Activated CD4-positive, CD25-positive, alpha-beta regulatory T cell (primary cell): Measurements from ENCODE around the gene DHX15.

Experiments
- DNase-seq, 4 experiments: peaks; one replicate each; lab custom pipeline; 2025; lab: John Stamatoyannopoulos, UW

DHX15 gene

DNA sequence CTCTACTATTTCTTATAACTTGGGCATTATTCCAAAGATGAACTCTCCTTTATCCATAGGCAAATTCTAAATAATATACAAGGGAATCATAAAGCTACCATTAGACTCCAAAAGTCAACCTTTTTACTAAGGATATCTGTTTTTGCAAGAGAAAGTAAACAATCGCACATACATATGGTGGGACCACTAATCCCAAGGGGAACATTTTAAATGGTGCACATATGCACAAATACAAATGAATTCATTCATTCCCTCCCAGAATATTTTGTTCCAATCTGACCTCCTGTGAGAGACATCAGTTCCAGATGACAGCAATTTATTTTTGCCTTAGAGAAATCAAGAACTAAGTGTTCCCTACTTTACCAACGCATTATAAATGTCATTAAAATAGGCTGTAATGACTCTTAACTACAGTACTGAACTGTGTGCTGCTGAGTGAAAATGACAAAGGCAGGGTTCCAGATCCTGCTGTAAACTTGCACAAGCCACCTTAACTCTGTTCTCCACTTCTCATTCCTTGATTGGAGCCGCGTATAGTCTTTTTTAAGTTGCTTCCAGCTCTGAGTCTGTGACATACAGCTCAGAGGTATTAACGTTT lies 2.0 kb downstream of the DHX15 start:
- DNase-seq = no peak

DNA sequence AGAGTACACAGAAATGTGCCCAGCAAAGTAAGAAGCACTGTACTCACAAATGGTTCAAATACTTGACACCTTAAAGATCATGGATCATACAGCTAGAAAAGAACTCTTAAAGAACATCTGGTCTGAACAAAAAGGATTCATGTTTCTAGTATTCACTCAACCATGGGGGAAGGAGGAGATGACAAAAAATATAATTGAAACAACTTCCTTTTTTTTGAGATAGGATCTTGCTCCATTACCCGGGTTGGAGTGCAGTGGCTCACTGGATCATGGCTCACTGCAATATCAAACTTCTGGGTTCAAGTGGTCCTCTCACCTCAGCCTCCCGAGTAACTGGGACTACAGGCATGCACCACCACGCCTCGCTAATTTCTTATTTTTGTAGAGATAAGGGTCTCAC lies 6.0 kb downstream of the DHX15 start:
- DNase-seq = no peak

DNA sequence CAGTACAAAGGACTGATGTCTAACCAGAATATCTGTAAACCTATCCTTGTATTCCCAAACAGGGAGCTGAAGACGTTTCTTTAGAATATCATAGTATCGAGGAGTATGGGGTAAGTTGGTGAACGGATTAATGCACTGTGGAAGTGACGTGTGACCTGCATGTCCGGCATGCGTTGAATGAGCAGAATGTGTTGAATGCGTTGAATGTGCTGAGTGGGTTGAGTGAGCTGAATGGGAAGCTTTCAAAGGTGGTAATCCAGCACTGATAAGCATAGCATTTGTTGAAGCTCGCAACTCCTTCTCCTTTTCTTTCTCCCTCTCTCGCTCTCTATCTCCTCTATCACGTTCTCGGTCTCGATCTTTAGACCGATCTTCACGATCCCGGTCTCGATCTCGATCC lies 8.1 kb downstream of the DHX15 start:
- DNase-seq = no peak

DNA sequence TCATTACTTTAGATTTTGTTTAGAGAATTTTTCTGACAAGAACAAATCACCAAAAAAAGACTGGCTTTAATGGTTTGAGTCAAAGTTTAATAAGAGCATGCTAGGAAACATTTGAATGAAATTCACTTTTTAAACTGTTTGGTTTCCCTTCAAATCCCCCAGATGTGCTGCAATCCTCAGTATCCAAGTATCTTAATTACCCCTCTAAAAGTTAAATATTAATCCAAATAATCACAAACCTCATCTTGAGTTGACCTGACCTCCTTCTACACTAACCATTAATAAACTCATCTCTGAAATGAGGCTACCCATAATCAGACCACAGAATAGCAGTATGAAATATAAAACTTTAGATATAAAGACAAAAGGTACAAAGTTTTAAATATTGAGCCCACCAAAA lies 10.1 kb downstream of the DHX15 start:
- DNase-seq = no peak

DNA sequence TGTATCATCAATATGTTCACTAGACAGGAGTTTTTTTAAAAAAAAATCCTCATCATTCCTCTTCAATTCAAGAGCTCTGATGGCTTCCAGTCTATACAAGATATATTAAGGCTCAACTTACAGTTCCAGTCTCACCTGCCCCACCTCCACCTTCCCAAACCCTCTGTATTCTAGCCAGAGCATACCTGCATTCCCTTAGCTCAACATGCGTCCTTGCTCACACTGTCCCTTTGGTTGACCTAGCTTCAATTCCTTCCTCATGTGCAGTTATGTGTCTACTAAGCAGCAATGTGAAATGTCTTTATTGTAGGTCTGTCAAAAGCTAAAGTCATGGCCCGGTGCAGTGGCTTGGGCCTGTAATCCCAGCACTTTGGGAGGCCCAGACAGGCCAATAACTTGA lies 10.8 kb downstream of the DHX15 start:
- DNase-seq = no peak

DNA sequence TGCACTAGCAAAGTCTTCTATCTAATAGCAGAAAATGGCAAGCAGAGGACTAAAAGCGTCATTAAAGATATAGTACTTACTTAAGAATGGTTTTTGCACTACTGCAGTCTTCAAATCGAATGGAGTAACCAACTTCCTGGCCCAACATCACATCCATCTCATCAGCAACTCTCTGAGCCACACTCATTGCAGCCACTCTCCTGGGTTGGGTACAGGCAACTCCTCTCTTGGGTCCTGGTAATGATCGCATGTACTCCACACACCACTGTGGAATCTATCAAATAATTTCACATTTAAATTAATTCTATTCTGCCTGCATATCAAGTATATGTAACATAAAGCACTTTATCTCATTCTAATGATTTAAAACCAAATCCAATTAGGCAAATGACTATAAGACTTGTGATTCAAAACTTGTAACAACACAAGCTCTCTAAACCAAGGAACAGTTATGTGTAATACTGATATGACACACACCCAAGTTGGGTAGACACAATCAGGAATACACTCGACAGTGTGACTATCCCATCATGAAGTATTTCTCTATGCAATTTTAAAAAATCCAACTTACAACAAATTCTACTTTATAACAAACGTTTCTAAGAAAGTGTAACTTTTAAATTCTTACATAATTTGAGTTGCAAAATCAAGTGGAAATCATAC lies 13.6 kb downstream of the DHX15 start:
- DNase-seq = no peak

DNA sequence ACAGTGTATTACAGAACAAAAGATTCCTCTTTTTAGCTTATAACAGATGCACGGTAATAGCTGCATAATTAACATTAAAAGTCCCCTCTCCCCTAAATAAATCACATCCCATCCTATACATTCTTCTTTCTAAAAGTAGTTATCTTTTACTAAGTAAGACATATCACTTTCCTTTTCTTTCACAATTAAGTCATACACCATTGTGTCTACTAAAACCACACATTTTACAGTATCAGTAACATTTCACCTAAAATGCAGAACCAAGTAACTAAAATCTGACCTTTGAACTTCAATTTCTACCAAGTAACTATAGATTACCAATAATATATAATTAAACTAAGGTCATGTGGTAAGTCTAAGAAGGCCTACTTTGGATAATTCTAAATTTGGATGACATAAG lies 14.2 kb downstream of the DHX15 start:
- DNase-seq = no peak

DNA sequence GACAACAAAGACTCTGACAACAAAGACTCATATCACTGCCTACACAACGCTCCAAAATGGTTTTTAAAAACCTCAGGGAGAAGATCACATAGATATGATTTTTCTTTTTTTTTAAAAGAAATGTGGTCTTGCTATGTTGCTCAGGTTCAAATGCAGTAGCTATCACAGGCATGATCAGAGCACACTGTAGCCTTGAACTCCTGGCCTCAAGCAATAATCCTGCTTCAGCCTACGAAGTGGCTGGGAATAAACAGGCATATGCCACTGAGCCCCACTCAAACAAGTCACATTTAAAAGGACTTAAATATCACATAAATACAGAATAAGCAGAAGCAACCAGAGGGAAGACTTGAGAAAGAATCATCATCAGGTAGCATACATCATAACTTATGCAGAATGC lies 14.7 kb downstream of the DHX15 start:
- DNase-seq = no peak

DNA sequence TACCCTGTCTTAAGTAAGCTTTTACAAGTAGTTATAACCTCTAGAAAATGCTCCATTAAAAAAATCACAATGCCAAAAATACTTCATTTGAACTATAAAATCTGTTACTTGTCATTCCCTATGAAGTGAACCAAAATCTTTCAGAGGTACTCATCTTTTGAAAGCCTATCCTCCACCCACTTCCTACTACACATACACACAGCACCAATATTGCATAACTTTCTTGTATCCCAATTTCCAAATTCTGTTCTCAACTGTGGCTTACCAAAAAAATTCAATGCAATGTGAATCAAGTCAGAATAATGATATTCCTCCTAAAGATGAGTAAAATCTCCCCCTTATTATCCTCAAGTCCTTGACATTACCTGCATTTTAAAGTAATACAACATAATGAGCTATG lies 15.9 kb downstream of the DHX15 start:
- no peak for DNase-seq

DNA sequence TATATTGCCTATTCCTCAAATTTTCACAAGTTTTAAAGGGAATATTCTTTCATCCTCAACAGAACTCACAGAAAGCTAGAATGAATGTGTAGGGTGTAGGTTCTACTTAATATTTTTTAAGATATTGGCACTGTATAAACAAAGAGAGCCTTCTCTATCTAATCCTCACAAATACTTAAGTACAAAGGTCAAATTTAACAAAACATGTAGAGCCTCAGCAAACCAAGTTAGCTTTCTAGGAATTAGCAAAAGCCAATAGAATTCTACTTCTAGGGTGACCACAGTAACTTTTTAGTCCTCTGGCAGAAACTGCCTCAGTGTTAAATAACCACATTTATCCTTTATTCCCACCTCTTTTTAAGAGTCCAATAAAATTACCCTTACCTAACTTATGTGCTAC lies 19.3 kb downstream of the DHX15 start:
- no peak for DNase-seq

DNA sequence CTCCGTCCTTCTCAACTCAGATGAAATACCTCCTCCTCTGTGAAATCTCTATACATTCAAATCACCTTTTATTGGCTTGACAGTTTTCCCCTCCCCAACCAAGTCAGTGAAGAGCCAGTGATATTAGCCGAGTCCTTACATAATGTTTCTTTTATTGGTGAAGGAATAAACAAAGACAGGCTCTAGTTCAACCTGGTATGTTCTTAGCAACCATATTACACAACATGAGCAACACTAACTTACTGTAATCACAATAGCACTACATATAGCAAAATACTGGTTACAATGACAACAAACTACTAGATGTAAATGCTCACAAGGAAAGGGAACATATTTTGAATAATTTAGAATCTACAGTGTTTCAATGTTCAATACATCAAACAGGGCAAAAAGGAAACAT lies 19.9 kb downstream of the DHX15 start:
- no peak for DNase-seq

DNA sequence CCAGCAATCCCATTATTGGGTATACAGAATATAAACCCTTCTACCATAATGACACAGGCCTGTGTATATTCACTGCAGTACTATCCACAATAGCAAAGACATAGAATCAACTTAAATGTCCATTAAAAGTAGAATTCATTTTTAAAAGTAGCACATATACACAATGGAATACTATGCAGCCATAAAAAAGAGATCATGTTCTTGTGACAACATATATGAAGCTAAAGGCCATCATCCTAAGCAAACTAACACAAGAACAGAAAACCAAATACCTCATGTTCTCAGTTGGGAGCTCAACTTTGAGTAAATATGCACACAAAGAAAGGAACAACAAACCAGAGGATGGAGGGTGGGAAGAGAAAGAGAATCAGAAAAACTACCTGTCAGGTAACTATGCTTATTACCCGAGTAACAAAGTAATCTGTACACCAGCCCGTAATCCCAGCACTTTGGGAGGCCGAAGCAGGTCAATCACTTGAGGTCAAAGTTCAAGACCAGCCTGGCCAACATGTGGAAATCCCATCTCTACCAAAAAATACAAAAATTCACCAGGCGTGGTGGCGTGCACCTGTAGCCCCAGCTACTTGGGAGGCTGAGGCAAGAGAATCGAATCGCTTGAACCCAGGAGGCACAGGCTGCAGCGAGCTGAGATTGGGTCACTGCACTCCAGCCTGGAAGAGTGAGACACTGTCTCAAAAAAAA lies 22.8 kb downstream of the DHX15 start:
- DNase-seq = no peak

DNA sequence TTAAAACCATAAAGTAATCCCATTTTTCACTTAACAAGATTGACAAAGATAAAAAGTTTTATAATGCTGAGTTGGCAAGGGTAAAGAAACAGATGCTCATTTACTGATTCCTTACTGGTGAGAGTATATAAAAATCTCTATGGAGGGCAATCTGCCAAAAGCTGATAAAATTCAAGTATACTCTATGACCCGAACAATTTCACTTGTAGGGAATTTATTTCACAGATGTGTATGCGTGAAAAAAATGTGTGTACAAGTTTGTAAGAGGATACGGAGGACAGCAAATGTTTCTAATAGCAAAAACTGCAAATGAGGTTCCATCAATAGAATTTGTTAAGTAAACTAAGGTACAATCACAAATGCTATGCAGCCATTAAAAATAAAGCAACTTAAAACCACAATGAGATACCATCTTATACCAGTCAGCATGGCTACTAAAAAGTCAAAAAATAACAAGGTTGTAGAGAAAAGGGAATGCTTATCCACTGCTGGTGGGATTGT lies 23.4 kb downstream of the DHX15 start:
- DNase-seq = no peak

DNA sequence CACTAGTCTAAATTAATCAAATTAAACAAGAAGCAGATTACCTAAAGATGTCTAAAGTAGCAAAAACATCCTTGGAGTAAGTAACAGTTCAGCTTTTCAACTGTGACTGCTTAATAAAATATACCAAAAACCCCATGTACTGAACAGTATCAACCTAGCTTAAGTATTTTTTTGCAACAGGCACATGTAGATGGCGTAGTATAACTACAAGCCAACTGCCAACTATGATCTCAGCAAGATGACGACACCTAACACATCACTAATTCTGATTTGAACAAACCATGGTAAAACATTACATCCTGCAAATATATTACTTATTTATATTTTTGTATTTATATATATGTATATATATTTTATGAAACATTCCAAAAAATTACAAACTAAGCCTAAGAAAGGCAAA lies 24.5 kb downstream of the DHX15 start:
- no peak for DNase-seq

DNA sequence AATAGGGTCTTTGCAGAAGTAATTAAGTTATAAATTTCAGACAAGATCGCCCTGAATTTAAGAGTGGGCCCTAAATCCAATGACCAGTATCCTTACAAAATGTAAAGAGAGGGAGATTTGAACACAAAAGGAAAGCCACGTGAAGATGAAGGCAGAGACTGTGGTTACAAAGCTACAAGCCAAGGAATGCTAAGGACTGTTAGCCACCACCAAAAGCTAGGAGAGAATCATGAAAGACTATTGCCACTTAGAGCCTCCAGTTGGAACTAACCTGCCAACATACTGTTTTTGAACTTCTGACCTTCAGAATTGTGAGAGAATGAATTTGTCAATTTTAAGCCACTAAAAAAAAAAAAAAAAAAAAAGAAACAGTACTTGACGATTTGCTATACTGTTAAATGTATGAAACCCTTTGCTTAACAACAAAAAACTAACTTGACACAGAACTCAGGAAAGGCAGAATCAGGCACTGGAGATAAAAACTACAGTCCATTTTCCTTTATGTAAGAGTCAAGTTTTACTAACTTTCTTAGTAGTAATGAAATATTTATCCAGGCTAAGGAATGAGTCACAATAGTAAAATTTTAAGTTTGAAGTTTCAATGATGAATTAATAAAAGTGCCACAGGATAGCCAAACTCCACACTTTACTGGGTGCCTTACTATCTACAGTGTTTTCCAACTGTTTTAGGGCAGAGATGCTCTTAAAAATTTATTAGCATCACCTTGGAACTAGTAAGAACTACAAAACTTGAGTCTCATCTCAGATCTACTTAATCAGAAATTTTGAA lies 25.1 kb downstream of the DHX15 start:
- DNase-seq = no peak

DNA sequence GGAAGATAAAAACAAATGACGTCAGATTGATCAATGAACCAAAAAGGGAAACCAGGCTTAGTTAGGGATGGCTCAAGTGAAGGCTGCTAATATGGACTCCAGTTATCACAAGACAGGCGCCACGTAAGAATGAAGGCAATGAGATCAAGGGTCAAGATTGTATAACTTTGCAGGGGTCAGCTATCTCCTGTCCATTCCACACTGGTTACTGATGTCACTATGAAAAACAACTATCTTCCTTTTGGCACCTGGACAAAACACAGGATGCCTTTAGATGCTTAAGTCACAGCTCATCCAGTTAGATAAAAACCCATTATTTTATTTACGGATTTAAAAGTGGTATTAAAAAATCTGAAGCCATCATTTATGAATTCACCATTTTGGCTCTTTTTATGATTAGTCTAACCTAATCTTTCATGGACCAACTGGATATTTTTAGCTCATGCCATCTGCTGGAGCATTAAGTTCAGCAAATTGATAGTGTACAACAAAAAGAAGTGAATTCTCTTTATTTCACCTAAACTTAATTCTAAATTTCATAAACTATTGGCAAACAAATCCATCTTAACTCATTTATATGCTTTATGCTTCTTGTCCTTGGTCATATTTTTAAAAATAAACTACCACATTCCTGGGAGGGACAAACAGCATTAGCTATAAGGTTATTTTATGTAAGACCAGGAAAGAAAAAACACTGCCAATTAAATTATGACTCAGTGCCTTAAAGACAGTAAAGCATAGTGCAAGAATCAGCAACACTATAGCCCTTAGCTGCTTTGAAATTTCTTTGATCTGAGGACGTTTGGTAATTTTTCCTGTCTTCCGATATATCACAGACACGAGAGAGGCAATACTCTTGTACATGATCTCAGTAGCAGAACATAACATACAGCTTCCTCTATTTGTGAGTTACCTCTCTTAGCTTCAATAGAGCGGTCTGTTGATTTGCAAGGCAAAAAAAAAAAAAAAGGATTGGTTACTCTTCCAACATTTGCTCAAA lies 27.0 kb downstream of the DHX15 start:
- no peak for DNase-seq

DNA sequence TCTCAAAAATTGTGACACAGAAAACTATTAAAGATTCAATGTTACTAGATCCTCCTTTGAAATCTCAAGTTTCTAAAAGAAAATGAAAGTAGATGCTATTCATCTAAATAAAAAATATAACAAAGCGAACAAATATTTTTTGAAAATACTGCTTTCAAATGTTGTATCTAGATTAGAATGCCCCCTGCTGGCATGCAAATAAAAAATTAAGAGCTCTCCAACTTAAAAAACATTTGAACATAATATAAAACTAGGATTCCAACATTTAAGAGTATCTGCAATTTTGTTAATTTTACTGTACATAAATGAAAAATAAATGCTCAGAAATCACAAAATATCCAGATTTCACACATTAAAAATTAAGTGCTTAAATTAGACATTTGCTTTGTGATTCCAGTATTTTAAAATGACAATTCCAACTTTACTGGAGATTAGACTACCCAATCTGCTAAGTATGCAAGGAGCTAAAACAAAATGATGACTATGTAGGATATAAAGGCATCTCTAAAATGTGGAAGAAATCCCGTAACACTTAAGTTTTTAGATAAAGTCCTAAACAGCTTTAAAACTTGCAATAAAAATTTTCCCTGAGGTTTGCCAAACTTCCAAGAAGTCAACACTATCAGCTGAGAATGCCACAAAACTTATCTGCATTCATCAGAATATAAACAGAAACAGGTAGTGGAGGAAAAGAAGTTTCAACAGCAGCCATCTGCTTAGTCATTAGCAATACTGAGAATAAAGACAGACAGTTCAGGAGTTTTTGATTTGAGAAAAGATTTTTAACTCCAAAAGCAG lies 32.7 kb downstream of the DHX15 start:
- no peak for DNase-seq

DNA sequence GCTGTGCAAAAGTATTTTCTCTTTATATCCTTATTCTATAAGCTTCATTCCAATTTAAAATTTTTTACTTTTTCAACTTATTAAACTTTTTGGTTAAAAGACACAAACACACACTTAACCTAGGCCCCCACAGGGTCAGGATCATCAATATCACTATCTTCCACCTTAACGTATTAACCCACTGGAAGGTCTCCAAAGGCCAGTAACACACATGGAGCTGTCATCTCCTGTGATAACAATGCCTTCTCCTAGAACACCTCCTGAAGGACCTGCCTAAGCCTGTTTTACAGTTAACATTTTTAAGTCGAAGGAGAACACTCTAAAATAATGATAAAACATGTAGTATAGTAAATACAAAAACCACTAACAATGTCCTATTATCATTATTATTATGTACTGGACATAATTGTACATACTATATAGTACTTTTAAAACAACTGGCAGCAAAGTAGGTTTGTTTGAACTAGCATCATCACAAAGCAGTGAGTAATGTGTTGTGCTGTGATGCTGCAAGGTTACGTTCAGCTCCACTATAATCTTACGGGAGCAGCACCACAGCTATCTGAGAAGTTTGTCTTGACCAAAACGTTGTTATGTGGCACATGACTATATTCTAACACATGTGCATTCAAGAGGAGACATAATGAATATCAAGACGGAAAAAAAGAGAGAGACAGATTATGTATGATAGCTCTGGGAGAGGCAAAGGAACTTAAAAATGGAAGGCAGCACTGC lies 33.7 kb downstream of the DHX15 start:
- DNase-seq = no peak

DNA sequence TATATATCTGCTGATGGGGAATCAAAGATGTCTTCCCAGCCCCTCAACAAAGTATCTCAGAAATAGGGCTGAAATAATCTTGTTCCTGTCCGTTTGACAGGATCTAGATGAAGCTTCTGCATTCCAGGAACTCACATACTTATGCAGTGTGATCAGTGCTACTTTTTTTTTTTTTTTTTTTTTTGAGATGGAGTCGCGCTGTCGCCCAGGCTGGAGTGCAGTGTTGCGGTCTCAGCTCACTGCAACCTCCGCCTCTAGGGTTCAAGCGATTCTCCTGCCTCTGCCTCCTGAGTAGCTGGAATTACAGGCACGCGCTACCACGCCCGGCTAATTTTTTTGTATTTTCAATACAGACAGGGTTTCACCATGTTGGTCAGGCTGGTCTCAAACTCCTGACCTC lies 36.4 kb downstream of the DHX15 start:
- DNase-seq = no peak
